Liver (tissue), 9 donors: ENCODE data around the gene CPSF4L. TPM values are rescaled to one million over a fixed set of nuclear protein-coding genes. Genes with fewer than 3 reads are reported as not detected.

Experiments used
- DNase-seq: peaks from one replicate; pipeline ENCODE4 v3.0.0-alpha.2; 2017; ENCODE audit warnings: low spot score
- H3K27ac ChIP-seq, 2 donors: one replicate each; pipeline ENCODE4 v1.7.0; 2013; ENCODE audit warnings: inconsistent platforms in 2 of 2, low read length in 2 of 2, control low read depth in 1 of 2, low read depth in 1 of 2, mild to moderate bottlenecking in 1 of 2
- H3K27me3 ChIP-seq, 4 donors: one replicate each; pipeline versions ENCODE4 v1.6.1 to v1.7.0; 2013; ENCODE audit warnings: low read length in 3 of 4, inconsistent platforms in 1 of 4, mild to moderate bottlenecking in 1 of 4, moderate library complexity in 1 of 4; ENCODE audit not compliant: control insufficient read depth in 4 of 4, insufficient read depth in 4 of 4
- H3K36me3 ChIP-seq, 4 donors: one replicate each; pipeline versions ENCODE4 v1.6.1 to v1.7.0; 2013; ENCODE audit warnings: low read length in 3 of 4, mild to moderate bottlenecking in 3 of 4, low read depth in 1 of 4, moderate library complexity in 1 of 4; ENCODE audit not compliant: control insufficient read depth in 4 of 4, insufficient read depth in 3 of 4
- H3K4me1 ChIP-seq, 4 donors: one replicate each; pipeline versions ENCODE4 v1.6.1 to v1.7.0; 2013; ENCODE audit warnings: low read length in 3 of 4, mild to moderate bottlenecking in 3 of 4, moderate library complexity in 1 of 4; ENCODE audit not compliant: control insufficient read depth in 4 of 4, insufficient read depth in 4 of 4
- H3K4me3 ChIP-seq, 3 donors: one replicate each; pipeline versions ENCODE4 v1.6.1 to v1.7.0; 2013; ENCODE audit warnings: low read length in 3 of 3, control low read depth in 1 of 3, low read depth in 1 of 3, mild to moderate bottlenecking in 1 of 3
- H3K9ac ChIP-seq, 2 donors: one replicate each; pipeline ENCODE4 v1.7.0; 2013; ENCODE audit warnings: low read length in 2 of 2, mild to moderate bottlenecking in 2 of 2, moderate library complexity in 2 of 2, control low read depth in 1 of 2, low read depth in 1 of 2
- H3K9me3 ChIP-seq, 4 donors: one replicate each; pipeline versions ENCODE4 v1.6.1 to v1.7.0; 2013; ENCODE audit warnings: low read length in 3 of 4; ENCODE audit not compliant: control insufficient read depth in 4 of 4
- EGR1 ChIP-seq, 2 donors: IDR thresholded peaks; 2 replicates each; pipeline ENCODE4 v1.6.1; 2016 to 2018; ENCODE audit warnings: antibody characterized with exemption in 2 of 2, low read depth in 2 of 2
- FOXA1 ChIP-seq: IDR thresholded peaks from 2 replicates; pipeline ENCODE4 v1.6.1; 2016; ENCODE audit warnings: antibody characterized with exemption
- FOXA2 ChIP-seq: IDR thresholded peaks from 2 replicates; pipeline ENCODE4 v1.6.1; 2016; ENCODE audit warnings: antibody characterized with exemption
- GABPA ChIP-seq, 2 donors: IDR thresholded peaks in 1 of 2; conservative IDR thresholded peaks in 1 of 2; 2 replicates each; pipeline ENCODE4 v1.6.1; 2016; ENCODE audit warnings: antibody characterized with exemption in 2 of 2, mild to moderate bottlenecking in 1 of 2, moderate library complexity in 1 of 2
- HNF4A ChIP-seq, 2 donors: conservative IDR thresholded peaks; 2 replicates each; pipeline ENCODE4 v1.6.1; 2016; ENCODE audit warnings: antibody characterized with exemption in 2 of 2, mild to moderate bottlenecking in 2 of 2
- HNF4G ChIP-seq: IDR thresholded peaks from 2 replicates; pipeline ENCODE4 v1.6.1; 2016; ENCODE audit warnings: antibody characterized with exemption
- JUND ChIP-seq, 2 donors: IDR thresholded peaks; 2 replicates each; pipeline ENCODE4 v1.6.1; 2016; ENCODE audit warnings: antibody characterized with exemption in 2 of 2
- MAX ChIP-seq: IDR thresholded peaks from 2 replicates; pipeline ENCODE4 v1.6.1; 2016; ENCODE audit warnings: antibody characterized with exemption
- NR2F2 ChIP-seq: IDR thresholded peaks from 2 replicates; pipeline ENCODE4 v1.6.1; 2016; ENCODE audit warnings: antibody characterized with exemption
- RAD21 ChIP-seq, 2 donors: IDR thresholded peaks; 2 replicates each; pipeline ENCODE4 v1.6.1; 2016; ENCODE audit warnings: antibody characterized with exemption in 2 of 2, mild to moderate bottlenecking in 2 of 2
- REST ChIP-seq: IDR thresholded peaks from 2 replicates; pipeline ENCODE4 v1.6.1; 2016; ENCODE audit warnings: antibody characterized with exemption, mild to moderate bottlenecking
- RXRA ChIP-seq, 2 donors: IDR thresholded peaks; 2 replicates each; pipeline ENCODE4 v1.6.1; 2017 to 2018; ENCODE audit warnings: antibody characterized with exemption in 2 of 2, mild to moderate bottlenecking in 1 of 2
- SP1 ChIP-seq: IDR thresholded peaks from 2 replicates; pipeline ENCODE4 v1.6.1; 2018; ENCODE audit warnings: antibody characterized with exemption, mild to moderate bottlenecking
- TAF1 ChIP-seq: conservative IDR thresholded peaks from 2 replicates; pipeline ENCODE4 v1.6.1; 2016; ENCODE audit warnings: antibody characterized with exemption, mild to moderate bottlenecking
- YY1 ChIP-seq: IDR thresholded peaks from 2 replicates; pipeline ENCODE4 v1.6.1; 2016; ENCODE audit warnings: antibody characterized with exemption, mild to moderate bottlenecking
- ZBTB33 ChIP-seq: IDR thresholded peaks from 2 replicates; pipeline ENCODE4 v1.6.1; 2016; ENCODE audit warnings: antibody characterized with exemption
- WGBS: extraction: QIAGEN DNeasy Blood & Tissue Kit; methylation state at CpG from one replicate; pipeline ENCODE4 v1.1.7; 2013; 5-methylcytosine and 5-hydroxymethylcytosine counted together
- polyA plus RNA-seq, 2 donors: library from polyadenylated mRNA; stranded (reverse) in 1 of 2; unstranded in 1 of 2; fragments of 200-250 nt in 1 of 2; fragments of >200 nt in 1 of 2; fragmentation: Nextera tagmentation in 1 of 2; extraction: Ambion mirVana in 1 of 2; gene quantifications; one replicate each; pipeline versions ENCODE4 v1.2.1 to v1.2.3, GENCODE V29; 2013 to 2015
- total RNA-seq, 2 donors: library from RNA; depleted of rRNA; stranded (reverse); fragments of >200 nt; gene quantifications; one replicate each; pipeline ENCODE4 v1.2.3, GENCODE V29; 2014
- donor health status: healthy.
- donor health status: healthy.
- donor health status: healthy.
- donor health status: healthy.
- donor health status: healthy.

The CPSF4L gene
- total and polyA plus RNA-seq, 4 donors: not detected

- TF ChIP-seq REST: no peak
- no peak for TF ChIP-seq YY1
Observed at GRCh38 chr17:73290399-73291259, 28.9 kb upstream of the CPSF4L start (continued).

- Histone ChIP-seq H3K27ac (peak overlapping the region; percentile 94 to 95), H3K9ac (peak overlapping the region in 1 of 2 donors; percentile 21), H3K9me3 (no peaks in the 10 kb centered on the region), H3K36me3 (peaks cover 2 to 10% (median 4%) of the 10 kb centered on the region in 4 donors), H3K27me3 (no peaks in the 10 kb centered on the region), H3K4me3 (no peak overlapping the region), H3K4me1 (peaks cover 46 to 78% (median 60%) of the 10 kb centered on the region in 4 donors)
- DNase-seq: no peak
- TF ChIP-seq FOXA2: no peak
- no peak for TF ChIP-seq HNF4A (conservative IDR thresholded peaks at IDR 0.05)
- no peak for TF ChIP-seq MAX
- TF ChIP-seq RAD21 (IDR thresholded peaks at IDR 0.05): peak in 1 of 2 donors; percentile 6
- WGBS: 44% methylated on average over 7 of the region's 7 CpGs
Observed at GRCh38 chr17:73289549-73290254, 28.0 kb upstream of the CPSF4L start.

GRCh38 chr17:73288534-73289302, 27.0 kb upstream of the CPSF4L start:
- Histone ChIP-seq H3K36me3 (peaks cover 2 to 14% (median 5%) of the 10 kb centered on the region in 4 donors), H3K27ac (peak overlapping the region; percentile 94 to 95), H3K4me3 (no peak overlapping the region), H3K9me3 (no peaks in the 10 kb centered on the region), H3K27me3 (no peaks in the 10 kb centered on the region), H3K9ac (no peak overlapping the region), H3K4me1 (peaks cover 43 to 70% (median 58%) of the 10 kb centered on the region in 4 donors)
- WGBS: 20% methylated on average over 19 of the region's 19 CpGs
- no peak for DNase-seq
- peak; percentile 91 for TF ChIP-seq SP1
- no peak for TF ChIP-seq TAF1
- TF ChIP-seq JUND (IDR thresholded peaks at IDR 0.05): peak; percentile 53 to 65
- no peak for TF ChIP-seq GABPA (IDR thresholded peaks at IDR 0.05 in 1 of 2, conservative IDR thresholded peaks at IDR 0.05 in 1 of 2)
- peak; percentile 96 to 99 for TF ChIP-seq HNF4A (conservative IDR thresholded peaks at IDR 0.05)
- no peak for TF ChIP-seq FOXA1
- TF ChIP-seq ZBTB33: peak; percentile 82
- peak; percentile 92 to 93 for TF ChIP-seq RXRA (IDR thresholded peaks at IDR 0.05)
- TF ChIP-seq REST: peak; percentile 53
- peak; percentile 27 to 39 for TF ChIP-seq RAD21 (IDR thresholded peaks at IDR 0.05)
- peak; percentile 90 for TF ChIP-seq HNF4G
- TF ChIP-seq EGR1 (IDR thresholded peaks at IDR 0.05; ENCODE audit: low read depth in 2 of 2): peak; percentile 5 to 13
- no peak for TF ChIP-seq FOXA2
- TF ChIP-seq NR2F2: peak; percentile 99
- TF ChIP-seq MAX: peak; percentile 73
- peak; percentile 86 for TF ChIP-seq YY1
